HEK293 (cell line): ENCODE measurements around the gene GABBR2.
"Not testable (repeated sequence)": the region's sequence is repeated elsewhere in the genome, so short reads cannot be mapped to it uniquely, and the experiment has no call there.

Source experiments
- CTCF ChIA-PET: fragments of 350-600 bp; formaldehyde crosslinking; extraction: SDS; loops from one replicate; lab custom pipeline; 2021; ENCODE audit warnings: antibody characterized with exemption; lab: Yijun Ruan, JAX
- POLR2A ChIA-PET: fragments of 300-600 bp; formaldehyde crosslinking; extraction: SDS; loops from one replicate; lab custom pipeline; 2020; ENCODE audit warnings: antibody characterized with exemption, inconsistent platforms; lab: Yijun Ruan, JAX
- H3K27ac ChIP-seq: fragments of 200-500 bp; sonication (Bioruptor generic); 2 replicates; pipeline ENCODE4 v1.5.1; 2014; ENCODE audit warnings: low read depth, low read length, control low read depth, inconsistent platforms; ENCODE audit errors: extremely low read depth
- H3K36me3 ChIP-seq, 2 experiments: fragments of 200-500 bp in 1 of 2; sonication (Bioruptor generic) in 1 of 2; 1 replicate in 1 of 2; 2 replicates in 1 of 2; pipeline ENCODE4 v1.5.1; 2014 to 2017; ENCODE audit warnings: inconsistent platforms in 2 of 2, low read length in 2 of 2; ENCODE audit not compliant: control insufficient read depth in 2 of 2, insufficient read depth in 1 of 2
- H3K4me1 ChIP-seq: fragments of 200-500 bp; sonication (Bioruptor generic); 2 replicates; pipeline ENCODE4 v1.5.1; 2014; ENCODE audit warnings: mild to moderate bottlenecking, low read length, inconsistent platforms; ENCODE audit not compliant: control insufficient read depth, insufficient read depth
- H3K4me3 ChIP-seq: 2 replicates; pipeline ENCODE4 v1.5.1; 2011; ENCODE audit warnings: low read depth, mild to moderate bottlenecking, control low read depth, low read length, moderate library complexity
- H3K9me3 ChIP-seq: fragments of 200-500 bp; sonication (Bioruptor generic); 2 replicates; pipeline ENCODE4 v1.5.1; 2014; ENCODE audit warnings: low read depth, low read length, inconsistent platforms; ENCODE audit not compliant: control insufficient read depth, insufficient read depth
- GLIS1 ChIP-seq: fragments of 450-650 bp; formaldehyde crosslinking; IDR thresholded peaks from 2 replicates; pipeline ENCODE4 v1.5.1; 2016; ENCODE audit warnings: missing biosample characterization, missing genetic modification characterization
- KLF7 ChIP-seq: fragments of 450-650 bp; formaldehyde crosslinking; IDR thresholded peaks from 2 replicates; pipeline ENCODE4 v1.5.1; 2016; ENCODE audit warnings: missing biosample characterization, missing genetic modification characterization, borderline replicate concordance
- SCRT1 ChIP-seq: fragments of 450-650 bp; formaldehyde crosslinking; IDR thresholded peaks from 2 replicates; pipeline ENCODE4 v1.5.1; 2016; ENCODE audit warnings: missing biosample characterization, missing genetic modification characterization, borderline replicate concordance
- SETDB1 ChIP-seq: IDR thresholded peaks from one replicate; pipeline ENCODE4 v1.6.1; 2017; ENCODE audit warnings: mild to moderate bottlenecking, low read length, moderate library complexity, mixed read lengths; ENCODE audit not compliant: insufficient read length
- ZBTB7A ChIP-seq: fragments of 450-650 bp; formaldehyde crosslinking; IDR thresholded peaks from 2 replicates; pipeline ENCODE4 v1.5.1; 2016; ENCODE audit warnings: low read depth, missing biosample characterization, missing genetic modification characterization
- ZNF10 ChIP-seq: fragments of 450-650 bp; formaldehyde crosslinking; IDR thresholded peaks from 2 replicates; pipeline ENCODE4 v1.5.1; 2017; ENCODE audit warnings: missing biosample characterization, missing genetic modification characterization
- ZNF112 ChIP-seq: fragments of 450-650 bp; formaldehyde crosslinking; IDR thresholded peaks from 2 replicates; pipeline ENCODE4 v1.5.0; 2017; ENCODE audit warnings: missing biosample characterization, missing genetic modification characterization
- ZNF114 ChIP-seq: fragments of 450-650 bp; formaldehyde crosslinking; IDR thresholded peaks from 2 replicates; pipeline ENCODE4 v1.5.0; 2017; ENCODE audit warnings: missing biosample characterization, missing genetic modification characterization
- ZNF211 ChIP-seq: fragments of 450-650 bp; formaldehyde crosslinking; IDR thresholded peaks from 2 replicates; pipeline ENCODE4 v1.5.1; 2016; ENCODE audit warnings: low read depth, missing biosample characterization, missing genetic modification characterization
- ZNF426 ChIP-seq: fragments of 450-650 bp; formaldehyde crosslinking; IDR thresholded peaks from 2 replicates; pipeline ENCODE4 v1.5.1; 2017; ENCODE audit warnings: missing biosample characterization, missing genetic modification characterization, mild to moderate bottlenecking, inconsistent platforms, moderate library complexity
- ZNF560 ChIP-seq: fragments of 450-650 bp; formaldehyde crosslinking; IDR thresholded peaks from 2 replicates; pipeline ENCODE4 v1.5.1; 2017; ENCODE audit warnings: missing biosample characterization, missing genetic modification characterization, borderline replicate concordance
- ZNF792 ChIP-seq: fragments of 450-650 bp; formaldehyde crosslinking; IDR thresholded peaks from 2 replicates; pipeline ENCODE4 v1.5.1; 2016; ENCODE audit warnings: missing biosample characterization, missing genetic modification characterization
- ZSCAN16 ChIP-seq: fragments of 450-650 bp; formaldehyde crosslinking; IDR thresholded peaks from 2 replicates; pipeline ENCODE4 v1.5.1; 2016; ENCODE audit warnings: missing biosample characterization, missing genetic modification characterization
- ZSCAN4 ChIP-seq: fragments of 450-650 bp; formaldehyde crosslinking; IDR thresholded peaks from 2 replicates; pipeline ENCODE4 v1.5.1; 2017; ENCODE audit warnings: missing biosample characterization, missing genetic modification characterization
- TF ChIP-seq, protein P1 (sequence below): fragments of 450-650 bp; formaldehyde crosslinking; IDR thresholded peaks from 2 replicates; pipeline ENCODE4 v1.5.1; 2016; ENCODE audit warnings: missing biosample characterization, missing genetic modification characterization
- TF ChIP-seq, protein P2 (sequence below): fragments of 450-650 bp; formaldehyde crosslinking; IDR thresholded peaks from 2 replicates; pipeline ENCODE4 v1.5.1; 2017; ENCODE audit warnings: missing biosample characterization, mild to moderate bottlenecking, missing genetic modification characterization, moderate library complexity
- TF ChIP-seq, protein P3 (sequence below): fragments of 450-650 bp; formaldehyde crosslinking; IDR thresholded peaks from 2 replicates; pipeline ENCODE4 v1.5.1; 2016; ENCODE audit warnings: missing biosample characterization, missing genetic modification characterization

The GABBR2 gene

GRCh38 chr9:98514841-98515240 lies 193.9 kb downstream of the GABBR2 start:
- TF ChIP-seq ZSCAN4 (tag by site-specific recombination) (no peak), ZNF112 (tag by site-specific recombination) (no peak), SETDB1 (no peak), ZSCAN16 (tag by site-specific recombination) (no peak), ZNF426 (tag by site-specific recombination) (no peak), ZNF10 (no peak), ZNF211 (tag by site-specific recombination) (no peak), KLF7 (no peak), GLIS1 (tag by site-specific recombination) (no peak), ZNF792 (tag by site-specific recombination) (no peak), ZBTB7A (tag by site-specific recombination) (no peak), ZNF114 (tag by site-specific recombination) (no peak), ZNF560 (tag by site-specific recombination) (no peak), SCRT1 (tag by site-specific recombination) (no peak)
- TF ChIP-seq, protein P1, sequence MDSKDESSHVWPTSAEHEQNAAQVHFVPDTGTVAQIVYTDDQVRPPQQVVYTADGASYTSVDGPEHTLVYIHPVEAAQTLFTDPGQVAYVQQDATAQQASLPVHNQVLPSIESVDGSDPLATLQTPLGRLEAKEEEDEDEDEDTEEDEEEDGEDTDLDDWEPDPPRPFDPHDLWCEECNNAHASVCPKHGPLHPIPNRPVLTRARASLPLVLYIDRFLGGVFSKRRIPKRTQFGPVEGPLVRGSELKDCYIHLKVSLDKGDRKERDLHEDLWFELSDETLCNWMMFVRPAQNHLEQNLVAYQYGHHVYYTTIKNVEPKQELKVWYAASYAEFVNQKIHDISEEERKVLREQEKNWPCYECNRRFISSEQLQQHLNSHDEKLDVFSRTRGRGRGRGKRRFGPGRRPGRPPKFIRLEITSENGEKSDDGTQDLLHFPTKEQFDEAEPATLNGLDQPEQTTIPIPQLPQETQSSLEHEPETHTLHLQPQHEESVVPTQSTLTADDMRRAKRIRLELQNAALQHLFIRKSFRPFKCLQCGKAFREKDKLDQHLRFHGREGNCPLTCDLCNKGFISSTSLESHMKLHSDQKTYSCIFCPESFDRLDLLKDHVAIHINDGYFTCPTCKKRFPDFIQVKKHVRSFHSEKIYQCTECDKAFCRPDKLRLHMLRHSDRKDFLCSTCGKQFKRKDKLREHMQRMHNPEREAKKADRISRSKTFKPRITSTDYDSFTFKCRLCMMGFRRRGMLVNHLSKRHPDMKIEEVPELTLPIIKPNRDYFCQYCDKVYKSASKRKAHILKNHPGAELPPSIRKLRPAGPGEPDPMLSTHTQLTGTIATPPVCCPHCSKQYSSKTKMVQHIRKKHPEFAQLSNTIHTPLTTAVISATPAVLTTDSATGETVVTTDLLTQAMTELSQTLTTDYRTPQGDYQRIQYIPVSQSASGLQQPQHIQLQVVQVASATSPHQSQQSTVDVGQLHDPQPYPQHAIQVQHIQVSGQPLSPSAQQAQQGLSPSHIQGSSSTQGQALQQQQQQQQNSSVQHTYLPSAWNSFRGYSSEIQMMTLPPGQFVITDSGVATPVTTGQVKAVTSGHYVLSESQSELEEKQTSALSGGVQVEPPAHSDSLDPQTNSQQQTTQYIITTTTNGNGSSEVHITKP: no peak
- TF ChIP-seq, protein P2, sequence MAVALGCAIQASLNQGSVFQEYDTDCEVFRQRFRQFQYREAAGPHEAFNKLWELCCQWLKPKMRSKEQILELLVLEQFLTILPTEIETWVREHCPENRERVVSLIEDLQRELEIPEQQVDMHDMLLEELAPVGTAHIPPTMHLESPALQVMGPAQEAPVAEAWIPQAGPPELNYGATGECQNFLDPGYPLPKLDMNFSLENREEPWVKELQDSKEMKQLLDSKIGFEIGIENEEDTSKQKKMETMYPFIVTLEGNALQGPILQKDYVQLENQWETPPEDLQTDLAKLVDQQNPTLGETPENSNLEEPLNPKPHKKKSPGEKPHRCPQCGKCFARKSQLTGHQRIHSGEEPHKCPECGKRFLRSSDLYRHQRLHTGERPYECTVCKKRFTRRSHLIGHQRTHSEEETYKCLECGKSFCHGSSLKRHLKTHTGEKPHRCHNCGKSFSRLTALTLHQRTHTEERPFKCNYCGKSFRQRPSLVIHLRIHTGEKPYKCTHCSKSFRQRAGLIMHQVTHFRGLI: no peak
- TF ChIP-seq, protein P3, sequence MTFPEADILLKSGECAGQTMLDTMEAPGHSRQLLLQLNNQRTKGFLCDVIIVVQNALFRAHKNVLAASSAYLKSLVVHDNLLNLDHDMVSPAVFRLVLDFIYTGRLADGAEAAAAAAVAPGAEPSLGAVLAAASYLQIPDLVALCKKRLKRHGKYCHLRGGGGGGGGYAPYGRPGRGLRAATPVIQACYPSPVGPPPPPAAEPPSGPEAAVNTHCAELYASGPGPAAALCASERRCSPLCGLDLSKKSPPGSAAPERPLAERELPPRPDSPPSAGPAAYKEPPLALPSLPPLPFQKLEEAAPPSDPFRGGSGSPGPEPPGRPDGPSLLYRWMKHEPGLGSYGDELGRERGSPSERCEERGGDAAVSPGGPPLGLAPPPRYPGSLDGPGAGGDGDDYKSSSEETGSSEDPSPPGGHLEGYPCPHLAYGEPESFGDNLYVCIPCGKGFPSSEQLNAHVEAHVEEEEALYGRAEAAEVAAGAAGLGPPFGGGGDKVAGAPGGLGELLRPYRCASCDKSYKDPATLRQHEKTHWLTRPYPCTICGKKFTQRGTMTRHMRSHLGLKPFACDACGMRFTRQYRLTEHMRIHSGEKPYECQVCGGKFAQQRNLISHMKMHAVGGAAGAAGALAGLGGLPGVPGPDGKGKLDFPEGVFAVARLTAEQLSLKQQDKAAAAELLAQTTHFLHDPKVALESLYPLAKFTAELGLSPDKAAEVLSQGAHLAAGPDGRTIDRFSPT: no peak
- CTCF ChIA-PET: no interaction called here
- no peak overlapping the region for H3K27ac ChIP-seq
- no peaks in the 10 kb centered on the region for H3K9me3 ChIP-seq
- POLR2A ChIA-PET: no interaction called here
- H3K36me3 ChIP-seq: no peaks in the 10 kb centered on the region
- H3K4me1 ChIP-seq: no peaks in the 10 kb centered on the region
- no peak overlapping the region for H3K4me3 ChIP-seq

DNA sequence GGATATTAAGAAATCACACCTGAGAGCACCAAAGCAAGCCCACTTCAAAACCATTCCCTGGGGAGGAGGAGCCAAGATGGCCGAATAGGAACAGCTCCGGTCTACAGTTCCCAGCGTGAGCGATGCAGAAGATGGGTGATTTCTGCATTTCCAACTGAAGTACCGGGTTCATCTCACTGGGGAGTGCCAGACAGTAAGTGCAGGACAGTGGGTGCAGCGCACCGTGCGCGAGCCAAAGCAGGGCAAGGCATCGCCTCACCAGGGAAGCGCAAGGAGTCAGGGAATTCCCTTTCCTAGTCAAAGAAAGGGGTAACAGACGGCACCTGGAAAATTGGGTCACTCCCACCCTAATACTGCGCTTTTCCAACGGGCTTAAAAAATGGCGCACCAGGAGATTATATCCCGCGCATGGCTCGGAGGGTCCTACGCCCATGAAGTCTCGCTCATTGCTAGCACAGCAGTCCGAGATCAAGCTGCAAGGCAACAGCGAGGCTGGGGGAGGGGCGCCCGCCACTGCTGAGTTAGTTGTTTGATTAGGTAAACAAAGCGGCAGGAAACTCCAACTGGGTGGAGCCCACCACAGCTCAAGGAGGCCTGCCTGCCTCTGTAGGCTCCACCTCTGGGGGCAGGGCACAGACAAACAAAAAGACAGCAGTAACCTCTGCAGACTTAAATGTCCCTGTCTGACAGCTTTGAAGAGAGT lies 200.4 kb downstream of the GABBR2 start:
- H3K9me3 ChIP-seq, H3K4me1 ChIP-seq, H3K27ac ChIP-seq, POLR2A ChIA-PET, H3K4me3 ChIP-seq, H3K36me3 ChIP-seq: not testable (repeated sequence)
- CTCF ChIA-PET: interaction anchor here (0.5 kb wide), 1 partner anchor 18 kb away, joined by 3 read pairs; no protein-coding TSS in a partner anchor
